Stimulated activated CD4-positive, alpha-beta T cell treated with anti-CD3 and anti-CD28 coated beads, Interleukin-1b, Interleukin-23, amount 100 ng/mL, for 1 hour (primary cell): Measurements from ENCODE around the gene ALS2.
"Not testable (repeated sequence)": the region's sequence is repeated elsewhere in the genome, so short reads cannot be mapped to it uniquely, and the experiment has no call there.

Source experiments
- DNase-seq, 2 donors: peaks; one replicate each; pipeline ENCODE4 v3.0.0-alpha.2; 2020; ENCODE audit warnings: low read depth in 2 of 2

The ALS2 gene

DNA sequence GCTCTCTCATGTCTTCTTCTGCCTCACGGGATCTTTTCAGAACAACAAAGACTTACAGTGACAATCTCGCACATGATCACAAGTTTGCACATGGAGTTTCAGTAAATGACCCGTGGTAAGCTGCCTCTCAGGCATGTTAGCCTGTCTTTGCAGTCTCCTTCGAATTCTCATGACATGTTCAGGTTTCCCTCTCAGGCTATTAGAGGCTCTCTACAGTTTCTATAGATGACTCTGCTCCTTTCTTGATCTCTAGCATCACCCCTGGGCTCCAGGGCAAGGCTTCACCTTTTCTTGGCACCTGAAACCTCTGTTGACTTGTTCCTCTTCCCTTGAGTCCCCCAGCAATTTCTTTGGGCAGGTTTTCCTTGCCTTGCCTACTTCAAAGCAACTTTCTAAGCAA, 105.3 kb downstream of the ALS2 start:
- DNase-seq = no peak

- DNase-seq = no peak
Measured at GRCh38 chr2:201674794-201675193, 105.9 kb downstream of the ALS2 start.

DNA sequence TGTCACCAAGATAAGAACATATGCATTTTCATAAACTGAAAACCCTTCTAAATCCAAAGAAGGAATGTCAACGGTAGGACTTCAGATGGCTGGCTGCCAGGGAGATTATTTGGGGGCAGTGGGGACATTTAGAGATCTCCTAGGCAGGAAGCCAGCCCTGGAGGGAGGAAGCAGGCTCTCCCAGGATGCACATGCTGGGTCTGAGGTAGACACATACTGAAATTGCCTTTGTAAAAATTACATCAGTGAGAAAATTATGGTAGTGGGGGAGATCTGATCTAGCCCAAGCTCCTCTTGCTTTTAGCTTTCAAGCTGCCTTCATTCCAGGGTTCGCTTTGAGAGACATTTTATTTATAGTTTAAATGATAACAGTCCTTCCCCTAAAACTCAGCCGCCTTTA, 106.4 kb downstream of the ALS2 start:
- no peak for DNase-seq

DNA sequence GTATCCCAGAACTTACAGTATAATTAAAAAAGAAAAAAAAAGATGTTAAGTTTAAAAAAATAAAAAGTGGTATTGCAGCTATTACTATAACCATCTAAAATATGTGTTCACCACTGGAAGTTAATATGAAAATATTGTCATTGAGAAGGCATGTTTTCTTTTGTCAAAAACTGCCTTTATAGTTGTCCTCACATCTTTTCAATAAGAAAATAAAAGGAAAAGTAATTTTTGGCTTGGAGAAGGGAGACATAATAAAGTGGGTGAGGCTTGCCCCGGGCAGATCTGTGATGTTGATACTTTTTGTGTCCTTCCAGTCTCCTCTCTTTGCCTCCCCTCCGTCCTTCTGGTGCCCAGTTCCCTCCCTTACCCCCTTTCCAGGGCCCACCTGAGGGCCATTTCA, 107.2 kb downstream of the ALS2 start:
- no peak for DNase-seq

GRCh38 chr2:201671205-201671604, 109.5 kb downstream of the ALS2 start:
- DNase-seq = not testable (repeated sequence)

GRCh38 chr2:201669865-201670264, 110.9 kb downstream of the ALS2 start:
- DNase-seq = no peak

DNA sequence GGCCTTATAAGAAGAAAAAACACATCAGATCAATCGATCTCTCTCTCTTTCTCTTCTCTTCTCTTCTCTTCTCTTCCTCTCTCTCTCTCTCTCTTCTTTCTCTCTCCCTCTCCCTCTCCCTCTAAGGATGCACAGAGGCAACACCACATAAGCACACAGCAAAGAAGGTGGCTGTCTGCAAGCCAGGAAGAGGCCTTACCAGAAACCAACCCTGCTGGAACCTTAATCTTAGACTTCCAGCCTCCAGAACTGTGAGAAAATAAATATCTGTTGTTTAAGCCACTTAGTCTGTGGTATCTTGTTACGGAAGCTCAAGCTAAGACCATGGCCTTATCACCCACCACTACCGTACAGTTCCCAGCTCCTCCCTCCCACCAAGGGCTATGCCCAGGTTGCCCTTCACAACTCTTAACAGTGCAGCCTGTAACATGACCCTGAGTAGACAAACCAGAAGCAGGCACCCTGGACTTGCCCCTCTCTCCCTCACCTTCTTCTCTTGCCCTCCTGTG, 112.3 kb downstream of the ALS2 start:
- no peak for DNase-seq

DNA sequence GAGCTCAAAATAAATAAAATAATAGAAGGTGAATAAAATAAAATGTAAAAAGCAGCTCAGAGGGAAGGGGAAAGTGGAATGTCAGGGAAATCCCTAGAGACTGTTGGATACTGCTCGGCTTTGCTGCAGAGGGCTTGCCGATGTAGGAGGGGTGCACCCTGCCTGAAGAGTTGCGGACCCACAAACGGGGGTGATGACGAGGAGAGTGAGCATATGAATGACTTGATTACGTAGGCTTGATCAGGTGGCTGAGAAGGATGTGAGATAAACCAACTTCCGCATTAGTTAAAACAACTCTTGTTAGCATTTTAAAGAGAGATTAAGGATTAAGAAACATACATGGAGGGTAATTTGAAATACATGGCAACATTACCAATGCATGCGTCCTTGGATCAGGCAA, 116.4 kb downstream of the ALS2 start:
- DNase-seq = no peak

GRCh38 chr2:201661366-201661765, 119.4 kb downstream of the ALS2 start:
- no peak for DNase-seq

DNA sequence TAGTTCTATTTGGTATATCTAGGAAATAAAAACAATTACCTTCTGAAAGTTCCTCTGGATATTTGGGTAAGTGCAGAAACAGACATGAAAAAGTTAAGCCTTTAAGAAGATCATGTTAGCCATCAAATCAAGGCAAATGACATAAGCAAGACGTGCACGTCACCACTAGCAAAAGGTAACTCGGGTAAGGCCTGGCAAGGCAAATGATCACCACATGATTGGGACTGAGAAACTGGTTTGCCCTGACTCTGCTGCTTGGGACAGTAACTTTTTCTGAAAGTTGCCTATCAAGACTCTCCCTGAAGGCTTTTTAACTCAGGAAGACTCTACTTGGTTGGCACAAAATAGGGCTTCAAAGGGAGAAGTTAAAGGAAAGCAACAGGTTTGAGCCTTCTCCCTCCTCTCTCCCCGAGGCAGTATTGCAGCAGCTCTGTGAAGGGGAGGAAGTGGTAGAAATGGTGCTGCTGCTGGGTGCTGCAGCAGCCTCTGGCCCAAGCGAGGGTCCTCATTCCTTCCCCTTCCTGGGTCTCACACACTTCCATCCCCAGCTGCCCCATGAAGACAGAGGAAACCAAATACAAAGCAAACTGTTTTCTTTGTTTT, 120.3 kb downstream of the ALS2 start:
- DNase-seq = no peak

DNA sequence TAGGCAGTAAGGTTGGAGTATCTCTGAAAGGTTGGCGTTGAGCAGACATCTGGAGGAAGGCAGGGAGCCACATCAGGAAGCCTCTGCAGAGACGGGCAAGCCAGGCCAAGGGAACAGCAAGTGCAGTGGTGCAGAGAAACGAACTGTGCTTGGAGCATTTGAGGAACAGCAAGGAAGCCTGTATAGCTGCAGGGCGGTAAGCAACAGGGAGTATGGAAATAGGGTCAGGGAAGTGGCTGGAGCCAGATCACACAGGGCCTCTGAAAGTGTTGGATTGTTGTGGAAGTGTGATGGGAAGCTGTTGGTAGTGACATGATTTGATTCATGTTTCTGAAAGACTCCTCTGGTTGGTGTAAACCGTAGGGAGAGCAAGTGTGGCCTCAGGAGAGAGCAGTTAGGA, 124.0 kb downstream of the ALS2 start:
- no peak for DNase-seq

DNA sequence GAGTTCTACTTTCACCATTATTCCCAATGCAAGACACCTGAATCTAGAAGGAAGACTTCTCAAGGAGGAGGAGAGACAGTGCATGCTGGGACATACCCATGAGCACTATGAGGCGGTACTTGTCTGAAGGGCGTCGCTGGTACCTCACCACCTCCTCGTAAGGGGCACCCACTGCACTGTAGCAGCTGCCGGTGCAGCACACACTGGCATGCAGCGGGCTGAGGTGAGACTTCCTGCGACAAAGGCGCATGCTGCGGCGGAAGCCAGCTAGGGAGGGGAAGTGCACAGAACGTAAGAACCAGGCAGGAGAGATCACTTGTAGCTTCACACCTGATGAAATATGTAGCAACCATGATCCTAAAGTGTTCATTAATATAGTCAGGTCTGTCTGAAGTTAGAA, 124.6 kb downstream of the ALS2 start:
- no peak for DNase-seq

DNA sequence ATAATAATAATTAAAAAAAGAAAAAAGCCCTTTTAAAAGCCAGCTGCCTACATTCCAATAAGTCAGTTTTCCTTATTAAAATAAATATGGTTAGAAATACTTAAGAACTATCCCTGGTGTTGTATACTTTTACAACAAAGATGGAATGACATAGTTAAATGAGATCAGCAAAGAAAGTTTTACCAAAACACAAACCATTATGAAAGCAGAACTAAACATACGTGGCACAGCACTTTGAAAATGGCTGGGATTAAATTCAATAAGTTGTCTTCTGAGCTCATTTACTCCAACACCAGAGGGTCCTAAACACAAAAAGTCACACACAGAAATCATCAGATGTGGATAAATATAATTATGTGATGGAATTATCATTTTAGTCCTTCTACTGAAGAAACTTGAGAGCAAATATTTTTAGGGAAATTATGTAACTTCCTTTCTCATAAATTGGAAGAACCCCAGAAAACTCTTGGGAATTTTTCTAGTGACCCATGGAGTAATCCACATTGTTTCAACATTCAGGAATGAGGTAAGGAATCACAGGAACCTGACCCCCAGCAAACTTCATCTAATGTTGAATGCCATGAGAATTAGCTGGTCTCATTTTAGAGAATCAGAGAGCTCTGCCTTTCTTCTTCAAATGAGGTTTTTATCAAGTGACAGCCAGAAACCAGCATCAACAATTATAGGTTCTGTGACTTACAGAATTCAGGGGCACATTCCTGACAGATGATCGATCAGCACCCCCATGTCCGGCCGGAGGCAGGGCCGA, 125.9 kb downstream of the ALS2 start:
- DNase-seq = no peak

GRCh38 chr2:201653221-201653620, 127.5 kb downstream of the ALS2 start:
- no peak for DNase-seq
